ENCODE results near the gene RBM20.
"Not testable (repeated sequence)": the region's sequence is repeated elsewhere in the genome, so short reads cannot be mapped to it uniquely, and the experiment has no call there.

- TF ChIP-seq CTCF (IDR thresholded peaks at IDR 0.05; ENCODE audit: poor library complexity); EZH2 (IDR thresholded peaks at IDR 0.05; ENCODE audit: borderline replicate concordance): not testable (repeated sequence)
These were observed 22.1 kb downstream of the RBM20 start for GRCh38 chr10:110666259-110666658.

All from hepatocyte (in vitro differentiated cells).